Fibroblast of peridontal ligament (primary cell): ENCODE data around the gene HTRA2.
A peak's percentile ranks its signal among the peaks of the same experiment; 100 is the strongest.

Experiments
- DNase-seq: peaks from one replicate; pipeline ENCODE4 v3.0.0-alpha.2; 2010; ENCODE audit errors: extremely low read depth

HTRA2 gene

GRCh38 chr2:74515981-74516633 is 13.6 kb upstream of the HTRA2 start:
- no peak for DNase-seq

DNA sequence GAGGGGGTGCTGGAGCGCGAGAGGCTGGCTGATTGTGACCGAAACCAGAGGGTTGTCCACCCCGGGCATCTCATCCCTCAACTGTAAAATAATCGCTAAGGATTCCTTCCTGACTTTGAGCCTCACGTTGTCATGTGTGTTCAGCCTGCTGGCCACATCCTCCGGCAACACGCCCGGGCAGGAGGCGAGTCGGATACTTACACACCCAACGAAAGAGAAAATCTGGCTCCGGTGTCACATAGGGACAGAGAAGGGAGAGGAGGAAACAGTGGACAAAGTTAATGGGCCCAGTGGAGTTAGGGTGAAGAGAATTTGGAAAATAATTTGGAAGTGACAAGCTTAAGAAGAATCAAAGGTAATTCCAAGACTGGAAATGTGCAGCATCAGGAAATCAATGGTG is 13.1 kb upstream of the HTRA2 start:
- DNase-seq, result no peak

- no peak for DNase-seq
Observed at GRCh38 chr2:74522516-74522915, 7.2 kb upstream of the HTRA2 start.

GRCh38 chr2:74524005-74524404 is 5.7 kb upstream of the HTRA2 start:
- no peak for DNase-seq

- DNase-seq, result no peak
Observed at GRCh38 chr2:74524955-74525716, 4.6 kb upstream of the HTRA2 start.

DNA sequence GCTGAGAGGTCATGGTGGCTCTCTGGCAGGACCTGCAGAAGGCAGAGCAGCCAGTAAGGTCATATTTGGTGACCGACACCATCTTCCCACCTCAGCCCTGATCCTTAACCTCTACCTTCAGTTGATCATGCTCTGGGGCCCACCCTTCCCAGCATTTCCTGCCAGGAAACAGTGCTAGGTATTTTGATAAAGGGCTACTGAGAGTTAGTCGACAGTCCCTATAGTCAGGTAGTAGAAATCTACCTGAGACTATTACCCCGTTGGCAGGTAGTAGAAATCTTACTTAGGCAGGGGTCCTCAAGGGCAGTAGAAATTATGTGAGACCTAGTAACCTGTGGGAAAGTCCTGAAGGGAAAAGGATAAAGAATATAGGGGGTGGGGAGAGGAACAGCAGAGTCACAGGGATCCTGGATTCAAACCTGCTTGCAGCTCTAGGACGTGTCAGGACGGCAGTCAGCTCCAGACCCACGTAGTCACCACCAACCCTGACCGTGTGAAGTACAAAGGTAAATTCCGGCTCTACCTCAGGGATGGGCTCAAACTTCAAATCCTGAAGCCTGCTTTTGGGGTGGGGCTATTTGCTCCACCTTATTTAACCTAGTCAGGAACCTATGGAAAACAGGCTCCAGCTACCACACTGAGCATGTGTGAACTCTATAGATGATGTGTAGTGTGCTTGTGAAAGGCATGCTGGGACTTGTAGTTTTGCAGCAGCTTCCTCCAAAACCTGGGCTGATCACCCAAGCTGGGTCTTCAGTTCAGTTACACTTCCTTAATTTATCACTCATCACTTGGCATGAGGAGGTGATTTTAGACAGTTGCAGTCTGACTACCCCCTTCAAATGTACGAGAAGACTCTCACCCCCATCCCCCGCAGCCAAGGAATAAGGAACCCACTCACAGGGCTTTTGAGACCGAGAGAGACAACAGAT is 3.8 kb upstream of the HTRA2 start, which contains the start of gene DQX1:
Gene DQX1, minus strand, starts transcription at position 515 of the 932 bp plus-strand sequence. Its CDS starts 502 bp downstream, at position 13.
- no peak for DNase-seq

DNA sequence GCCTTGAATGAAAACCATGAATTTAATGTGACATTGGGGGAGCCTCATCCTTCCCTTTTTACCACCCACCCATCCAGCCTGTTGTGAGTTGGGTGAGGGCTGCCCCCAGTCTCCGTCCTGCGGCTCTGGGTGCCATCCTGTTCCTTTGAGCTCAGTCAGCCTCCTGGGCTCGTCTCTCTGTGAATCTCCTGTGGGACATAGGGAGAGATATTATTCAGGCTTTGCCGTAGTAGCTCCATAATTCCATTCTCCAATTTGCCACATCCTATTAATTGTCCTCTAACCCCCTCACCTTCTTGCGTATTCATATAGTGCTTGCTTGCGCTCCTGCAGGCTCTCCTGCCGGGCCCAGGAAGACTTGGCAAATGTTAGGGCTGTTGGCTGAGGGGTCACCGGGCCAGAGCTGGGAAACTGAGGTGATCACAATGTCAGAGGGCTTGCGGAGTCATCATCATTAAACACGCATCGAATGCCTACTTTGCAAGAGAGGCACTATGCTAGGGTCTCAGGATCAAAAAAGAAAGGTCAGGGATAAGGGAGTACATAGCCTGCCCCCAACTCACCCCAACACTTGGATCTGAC is 3.0 kb upstream of the HTRA2 start:
- no peak for DNase-seq

GRCh38 chr2:74527741-74528140 is 2.0 kb upstream of the HTRA2 start:
- no peak for DNase-seq

- DNase-seq, result no peak
Observed at GRCh38 chr2:74528600-74529356, 955 bp upstream of the HTRA2 start.

GRCh38 chr2:74530239-74531187 is 780 bp downstream of the HTRA2 start:
- DNase-seq, result peak; percentile 36

DNA sequence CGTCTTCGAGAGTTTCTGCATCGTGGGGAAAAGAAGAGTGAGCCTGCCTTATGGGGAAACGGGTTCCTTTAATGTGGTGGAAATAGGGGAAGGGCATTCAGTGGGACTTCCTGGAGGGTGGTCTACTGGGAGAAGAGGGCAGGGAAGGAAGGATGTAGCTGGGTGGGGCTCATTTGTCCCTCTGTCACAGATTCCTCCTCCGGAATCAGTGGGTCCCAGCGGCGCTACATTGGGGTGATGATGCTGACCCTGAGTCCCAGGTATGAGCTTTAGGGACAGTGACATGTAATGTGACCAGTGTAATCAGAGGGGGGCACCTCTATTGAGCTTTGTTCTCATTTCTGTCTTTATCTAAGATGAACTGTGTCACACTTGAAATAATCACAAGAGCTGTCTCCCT is 1.9 kb downstream of the HTRA2 start:
- DNase-seq, result no peak

- peak; percentile 78 for DNase-seq
Observed at GRCh38 chr2:74532222-74532621, 2.5 kb downstream of the HTRA2 start.

DNA sequence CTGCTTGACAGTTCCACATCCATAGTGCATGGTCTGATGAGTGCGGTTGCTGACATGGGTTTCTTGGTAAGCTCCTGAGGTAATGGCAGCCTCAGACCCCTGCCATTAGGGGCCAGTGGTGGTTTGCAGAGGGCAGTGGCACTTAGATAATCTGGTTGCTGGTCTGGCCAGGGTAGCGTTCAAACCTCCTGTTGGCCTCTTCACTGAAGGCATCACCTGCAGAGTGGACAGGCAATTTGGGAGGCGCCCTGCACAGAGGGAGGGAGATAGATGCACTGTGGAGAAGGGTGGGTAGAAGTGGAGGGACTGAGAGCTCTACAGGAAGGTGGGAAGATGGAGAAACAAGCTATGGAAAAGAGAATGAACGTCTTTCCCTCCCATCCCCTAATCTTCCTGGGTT is 3.7 kb downstream of the HTRA2 start:
- no peak for DNase-seq

DNA sequence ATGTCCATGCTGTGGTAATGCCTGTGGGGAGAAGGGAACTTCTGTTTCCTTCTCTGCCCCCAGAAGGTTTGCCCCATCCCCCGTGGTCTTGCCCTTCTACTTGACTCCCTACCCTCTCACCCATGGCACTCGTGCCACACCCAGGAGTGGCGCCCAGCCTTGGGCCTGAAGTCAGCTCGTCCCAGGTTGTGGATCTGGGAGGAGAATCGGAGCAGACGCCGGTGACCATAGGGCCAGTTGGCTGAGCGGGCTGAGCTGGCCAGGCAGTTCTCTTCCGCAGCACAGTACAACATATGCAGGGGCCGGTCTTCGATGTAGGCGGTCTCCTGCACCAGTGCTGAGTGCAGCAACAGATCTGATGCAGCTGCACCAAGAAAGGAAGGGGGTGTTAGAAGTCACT is 4.7 kb downstream of the HTRA2 start:
- no peak for DNase-seq

GRCh38 chr2:74535440-74535965 is 5.8 kb downstream of the HTRA2 start:
- no peak for DNase-seq

DNA sequence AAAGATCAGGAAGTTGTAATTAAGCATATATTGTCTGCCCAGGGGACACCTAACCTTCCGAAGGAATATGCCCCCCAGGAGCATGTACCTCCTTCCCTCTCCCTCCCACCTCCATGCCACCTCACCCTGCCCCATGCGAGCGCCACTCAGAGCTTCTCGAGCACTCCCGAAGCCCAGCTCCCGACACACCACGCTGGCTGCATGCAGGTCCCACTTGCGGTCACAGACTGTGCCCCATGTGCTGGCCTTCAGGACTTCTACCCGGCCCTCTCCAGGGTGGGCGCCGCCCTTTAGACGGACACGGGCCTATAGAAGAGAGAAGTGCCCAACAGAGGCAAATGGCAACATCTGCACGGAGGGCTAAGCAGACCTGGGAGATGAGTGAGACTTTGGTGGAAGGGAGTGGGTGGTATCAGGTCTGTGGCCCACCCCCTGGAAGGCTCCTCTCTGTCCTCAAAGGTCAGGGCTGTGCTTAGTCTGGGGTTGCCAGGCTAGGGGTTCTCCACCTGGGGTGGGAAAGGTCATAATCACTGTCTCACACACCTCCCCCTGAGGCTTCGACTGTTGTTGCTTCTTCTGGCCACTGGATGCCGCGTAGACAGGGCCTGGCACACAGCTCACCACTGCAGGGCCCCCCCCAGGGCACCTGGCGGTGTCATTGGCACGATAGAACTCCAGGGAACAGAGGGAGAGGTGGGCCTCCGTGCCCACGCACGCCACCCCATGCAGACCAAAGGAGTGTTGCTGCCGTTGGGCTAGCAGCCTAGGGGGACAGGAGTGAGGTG is 6.6 kb downstream of the HTRA2 start:
- no peak for DNase-seq

- DNase-seq, result peak; percentile 31
Observed at GRCh38 chr2:74537140-74537539, 7.4 kb downstream of the HTRA2 start.

DNA sequence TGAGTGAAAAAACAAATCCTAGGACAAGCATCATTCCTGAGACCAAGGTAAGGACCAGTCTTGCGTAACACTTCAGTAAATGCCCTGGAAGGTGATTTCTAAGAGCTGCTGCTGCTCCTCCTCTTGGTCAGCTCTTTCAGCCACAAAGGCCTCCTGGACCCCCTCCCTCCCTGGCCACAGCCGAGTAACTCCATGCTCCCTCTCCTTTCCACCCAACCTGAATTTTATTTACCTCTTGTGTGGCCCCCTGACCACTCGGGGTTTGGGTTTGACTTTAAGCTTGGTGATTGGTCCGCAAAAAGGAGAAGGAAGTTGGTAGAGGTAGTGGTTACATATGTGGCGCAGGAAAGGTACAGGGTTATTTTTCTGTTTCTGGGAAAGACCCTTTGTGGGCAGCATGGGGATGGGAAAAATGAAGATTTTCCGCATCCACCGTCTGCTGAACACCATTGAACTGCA is 9.2 kb downstream of the HTRA2 start:
- no peak for DNase-seq

DNA sequence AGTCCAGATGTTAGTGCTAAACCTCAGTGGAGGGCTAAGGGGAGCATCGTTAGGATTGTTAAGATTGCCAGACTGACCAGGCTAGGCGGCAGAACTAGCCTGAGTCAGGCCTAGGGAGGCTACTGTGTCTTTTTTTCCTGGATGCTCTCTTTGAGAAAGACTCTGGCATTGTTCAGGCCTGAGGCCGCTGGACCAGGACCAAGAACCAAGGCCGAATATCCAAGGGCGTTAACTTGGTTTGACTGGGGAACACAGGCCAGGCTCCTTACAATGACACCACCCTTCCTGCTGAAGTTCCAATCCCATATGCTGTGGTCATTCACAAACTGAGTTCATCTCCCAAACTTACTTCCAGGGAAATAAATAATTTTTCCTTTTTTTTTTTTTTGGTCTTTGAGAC is 10.6 kb downstream of the HTRA2 start:
- no peak for DNase-seq
